PFSK-1 (cell line): ENCODE results near the gene CDC123.

ENCODE experiments used
- FOXP2 ChIP-seq: optimal IDR thresholded peaks from 2 replicates; pipeline ENCODE3; 2011; ENCODE audit warnings: borderline replicate concordance, control low read depth, inconsistent platforms; ENCODE audit not compliant: insufficient read depth; ENCODE audit errors: extremely low read length, extremely low read depth
- POLR2AphosphoS5 ChIP-seq: IDR thresholded peaks from 2 replicates; pipeline ENCODE4 v1.6.1; 2012; ENCODE audit warnings: low read depth, mild to moderate bottlenecking, control low read depth, low read length, moderate library complexity
- SIN3A ChIP-seq: IDR thresholded peaks from 2 replicates; pipeline ENCODE4 v1.6.1; 2012; ENCODE audit warnings: mild to moderate bottlenecking, low read length, moderate library complexity, borderline replicate concordance; ENCODE audit not compliant: insufficient read depth
- TAF1 ChIP-seq: IDR thresholded peaks from 2 replicates; pipeline ENCODE4 v1.6.1; 2012; ENCODE audit warnings: low read length, control low read depth, borderline replicate concordance; ENCODE audit not compliant: insufficient read depth
- TF ChIP-seq, protein P1 (sequence below), 2 experiments: IDR thresholded peaks; 2 replicates each; pipeline versions ENCODE4 v1.6.1 to v1.8.0; 2011 to 2012; ENCODE audit warnings: low read depth in 2 of 2, low read length in 2 of 2, control low read depth in 1 of 2, inconsistent platforms in 1 of 2, mild to moderate bottlenecking in 1 of 2, moderate library complexity in 1 of 2; ENCODE audit not compliant: insufficient read depth in 1 of 2

Gene CDC123

DNA sequence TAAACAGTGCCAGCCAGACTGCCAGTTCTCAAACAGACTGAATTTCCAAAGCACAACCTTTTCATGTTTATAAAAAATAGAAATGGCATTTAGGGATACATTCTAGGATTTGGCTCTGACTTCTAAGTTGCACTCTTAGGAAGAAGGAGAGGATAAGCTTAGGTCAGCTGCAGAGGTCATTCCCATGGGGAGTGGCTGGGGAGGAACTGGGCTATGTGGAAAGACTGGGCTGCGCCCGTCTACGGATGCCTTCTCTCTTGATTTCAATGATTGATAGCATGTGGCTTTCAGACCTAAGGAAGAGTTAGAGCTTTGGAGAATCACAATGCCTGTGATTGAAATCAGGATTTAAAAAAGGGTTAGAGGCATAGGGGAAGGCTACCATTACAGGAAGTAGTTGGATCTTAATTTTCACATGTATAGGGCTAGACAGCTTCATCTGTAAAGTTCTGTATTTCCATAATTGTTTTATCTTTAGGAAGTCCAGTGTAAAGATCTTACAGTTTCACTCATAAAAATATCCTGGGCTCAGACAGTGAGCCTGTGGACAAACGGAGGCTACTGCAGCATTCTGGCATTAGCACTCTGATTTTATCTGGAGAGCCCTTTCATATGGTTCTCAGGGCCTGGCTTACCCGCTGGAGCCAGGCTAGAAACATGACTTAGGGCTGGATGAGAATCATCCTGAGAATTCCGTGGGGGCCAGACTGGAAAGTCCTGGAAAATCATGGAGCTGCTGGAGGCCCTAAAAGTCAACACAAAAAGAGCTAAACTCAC, 29.8 kb upstream of the CDC123 start:
- TF ChIP-seq, protein P1, sequence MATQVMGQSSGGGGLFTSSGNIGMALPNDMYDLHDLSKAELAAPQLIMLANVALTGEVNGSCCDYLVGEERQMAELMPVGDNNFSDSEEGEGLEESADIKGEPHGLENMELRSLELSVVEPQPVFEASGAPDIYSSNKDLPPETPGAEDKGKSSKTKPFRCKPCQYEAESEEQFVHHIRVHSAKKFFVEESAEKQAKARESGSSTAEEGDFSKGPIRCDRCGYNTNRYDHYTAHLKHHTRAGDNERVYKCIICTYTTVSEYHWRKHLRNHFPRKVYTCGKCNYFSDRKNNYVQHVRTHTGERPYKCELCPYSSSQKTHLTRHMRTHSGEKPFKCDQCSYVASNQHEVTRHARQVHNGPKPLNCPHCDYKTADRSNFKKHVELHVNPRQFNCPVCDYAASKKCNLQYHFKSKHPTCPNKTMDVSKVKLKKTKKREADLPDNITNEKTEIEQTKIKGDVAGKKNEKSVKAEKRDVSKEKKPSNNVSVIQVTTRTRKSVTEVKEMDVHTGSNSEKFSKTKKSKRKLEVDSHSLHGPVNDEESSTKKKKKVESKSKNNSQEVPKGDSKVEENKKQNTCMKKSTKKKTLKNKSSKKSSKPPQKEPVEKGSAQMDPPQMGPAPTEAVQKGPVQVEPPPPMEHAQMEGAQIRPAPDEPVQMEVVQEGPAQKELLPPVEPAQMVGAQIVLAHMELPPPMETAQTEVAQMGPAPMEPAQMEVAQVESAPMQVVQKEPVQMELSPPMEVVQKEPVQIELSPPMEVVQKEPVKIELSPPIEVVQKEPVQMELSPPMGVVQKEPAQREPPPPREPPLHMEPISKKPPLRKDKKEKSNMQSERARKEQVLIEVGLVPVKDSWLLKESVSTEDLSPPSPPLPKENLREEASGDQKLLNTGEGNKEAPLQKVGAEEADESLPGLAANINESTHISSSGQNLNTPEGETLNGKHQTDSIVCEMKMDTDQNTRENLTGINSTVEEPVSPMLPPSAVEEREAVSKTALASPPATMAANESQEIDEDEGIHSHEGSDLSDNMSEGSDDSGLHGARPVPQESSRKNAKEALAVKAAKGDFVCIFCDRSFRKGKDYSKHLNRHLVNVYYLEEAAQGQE (IDR thresholded peaks at IDR 0.05; ENCODE audit: insufficient read depth in 1 of 2, low read depth in 2 of 2, low read length in 2 of 2), result no peak
- TF ChIP-seq POLR2AphosphoS5 (no peak), TAF1 (no peak), FOXP2 (no peak), SIN3A (no peak)

DNA sequence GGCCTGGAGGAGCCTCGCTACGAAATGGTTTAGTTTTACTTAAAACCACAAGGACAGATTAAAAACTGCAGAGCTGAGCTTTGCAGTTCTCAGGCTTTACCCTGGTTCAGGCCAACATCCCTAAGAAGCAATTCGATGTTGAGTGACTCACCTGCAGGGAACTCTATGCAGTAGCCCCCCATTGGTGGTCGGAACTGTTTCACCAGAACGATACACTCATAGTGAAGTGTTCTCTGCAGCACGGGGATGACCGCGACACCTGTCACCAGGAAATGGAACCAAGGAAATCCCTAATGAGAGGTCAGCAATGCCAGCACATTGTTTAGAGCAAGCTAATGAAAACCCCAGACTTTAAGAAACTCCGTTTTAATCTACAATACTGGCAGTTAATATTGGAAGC, 18.3 kb upstream of the CDC123 start:
- no peak for TF ChIP-seq TAF1
- TF ChIP-seq FOXP2, result no peak
- TF ChIP-seq POLR2AphosphoS5, result no peak
- TF ChIP-seq, protein P1 (IDR thresholded peaks at IDR 0.05; ENCODE audit: insufficient read depth in 1 of 2, low read depth in 2 of 2, low read length in 2 of 2), result no peak
- no peak for TF ChIP-seq SIN3A

DNA sequence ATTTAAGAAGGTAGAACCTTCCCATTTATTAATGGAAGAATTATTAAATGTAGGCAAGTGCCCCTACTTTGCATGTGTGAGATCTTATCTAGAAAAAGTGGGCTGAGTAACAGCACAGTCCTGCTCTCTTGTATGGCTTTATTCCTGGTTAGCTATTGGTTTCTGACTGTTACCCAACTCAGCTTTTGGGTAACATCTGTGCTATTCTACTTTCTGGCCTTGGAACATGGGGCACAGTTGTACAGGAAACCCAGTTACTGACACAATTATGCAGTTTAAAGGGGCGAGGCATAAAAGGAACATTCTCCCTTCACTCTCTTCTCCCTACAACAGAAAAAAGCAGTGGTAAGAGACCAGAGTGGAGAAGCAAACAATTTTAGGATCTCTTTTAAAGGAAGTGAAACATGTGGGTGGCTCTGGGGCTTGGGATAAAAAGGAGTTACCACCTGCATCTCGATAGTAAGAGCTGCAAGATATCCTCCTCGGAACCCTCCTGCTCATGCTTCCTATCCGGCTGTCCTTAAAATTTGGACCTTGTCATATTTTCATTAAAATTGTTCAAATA, 16.3 kb upstream of the CDC123 start:
- TF ChIP-seq, protein P1 (IDR thresholded peaks at IDR 0.05; ENCODE audit: insufficient read depth in 1 of 2, low read depth in 2 of 2, low read length in 2 of 2), result no peak
- TF ChIP-seq TAF1, result no peak
- TF ChIP-seq SIN3A, result no peak
- TF ChIP-seq POLR2AphosphoS5, result no peak
- no peak for TF ChIP-seq FOXP2

DNA sequence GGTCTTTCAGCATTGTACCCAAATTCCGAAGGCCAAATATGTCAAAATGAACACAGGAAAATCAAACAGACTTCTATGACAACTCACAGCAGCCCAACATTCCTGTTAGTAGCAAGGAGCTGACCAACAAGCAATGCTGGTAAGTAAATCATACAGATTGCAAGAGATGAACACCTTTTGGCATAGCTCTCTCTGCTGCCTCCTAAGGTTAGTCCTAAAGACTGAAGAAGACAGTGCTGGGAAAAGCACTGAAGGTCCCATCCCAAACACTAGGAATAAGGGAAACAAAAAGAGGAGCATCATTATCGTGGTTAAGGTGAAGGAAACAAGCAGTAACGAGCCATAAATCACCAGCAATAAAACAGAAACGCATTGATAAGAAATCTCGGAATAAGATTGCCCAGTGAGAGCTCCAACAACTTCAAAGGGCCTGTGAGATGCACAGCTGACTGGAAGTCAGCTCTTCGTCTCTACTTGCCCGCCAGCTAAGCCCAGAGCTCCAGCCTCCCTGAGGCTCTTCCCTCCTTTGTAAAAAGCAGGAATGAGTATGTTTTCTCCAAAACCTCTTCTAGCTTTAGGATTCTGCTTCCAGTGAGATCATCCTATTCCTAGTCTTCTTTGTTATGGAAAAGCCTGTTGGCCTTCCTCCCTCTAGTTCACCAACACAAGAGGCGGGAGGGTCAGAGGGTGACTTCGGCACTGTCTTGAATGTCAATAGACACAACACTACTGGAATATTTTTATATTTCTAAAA, 15.6 kb upstream of the CDC123 start:
- TF ChIP-seq SIN3A (no peak), POLR2AphosphoS5 (no peak), TAF1 (no peak), FOXP2 (no peak)
- TF ChIP-seq, protein P1 (IDR thresholded peaks at IDR 0.05; ENCODE audit: insufficient read depth in 1 of 2, low read depth in 2 of 2, low read length in 2 of 2), result no peak
